DOHH2 (cell line): ENCODE measurements around the gene SCARB2.

Experiments
- CTCF ChIP-seq: fragments of 200-600 bp; sonication (generic); IDR thresholded peaks from one replicate; pipeline ENCODE4 v1.5.1; 2014; ENCODE audit warnings: antibody characterized with exemption, mild to moderate bottlenecking, low read depth, low read length; ENCODE audit not compliant: poor library complexity, severe bottlenecking
- EZH2phosphoT487 ChIP-seq: fragments of 200-600 bp; sonication (generic); IDR thresholded peaks from 2 replicates; pipeline ENCODE4 v1.6.1; 2017; ENCODE audit warnings: borderline replicate concordance, mild to moderate bottlenecking, antibody characterized with exemption, low read length, moderate library complexity, mixed read lengths

GRCh38 chr4:76168688-76169087 lies 44.9 kb downstream of the SCARB2 start:
- TF ChIP-seq CTCF (no peak), EZH2phosphoT487 (no peak)
